Calu3 (cell line): ENCODE data around the gene JPH2. TPM values are rescaled to one million over a fixed set of nuclear protein-coding genes. Genes with fewer than 3 reads are reported as not detected.

Experiments
- BruUV-seq: library from RNA; stranded (reverse); fragments of 400-500 nt; replicated peaks from 2 replicates; lab custom pipeline; 2021; lab: Mats Ljungman, UMichigan
- CTCF ChIA-PET: fragments of 300-600 bp; sonication (Branson Sonifier 250); formaldehyde crosslinking; loops from one replicate; lab custom pipeline; 2022; ENCODE audit warnings: antibody characterized with exemption; lab: Charles Lee
- DNase-seq: peaks from one replicate; pipeline ENCODE4 v3.0.0; 2022
- H3K27ac Mint-ChIP-seq: one replicate; pipeline ENCODE4 v1.8.0; 2022; ENCODE audit warnings: mixed read lengths; ENCODE audit not compliant: unreplicated experiment
- H3K27me3 Mint-ChIP-seq: one replicate; pipeline ENCODE4 v1.8.0; 2022; ENCODE audit warnings: mixed read lengths; ENCODE audit not compliant: unreplicated experiment
- H3K36me3 Mint-ChIP-seq: one replicate; pipeline ENCODE4 v1.8.0; 2022; ENCODE audit warnings: mild to moderate bottlenecking, moderate library complexity, mixed read lengths; ENCODE audit not compliant: insufficient read depth, unreplicated experiment
- H3K4me1 Mint-ChIP-seq: one replicate; pipeline ENCODE4 v1.8.0; 2022; ENCODE audit warnings: mild to moderate bottlenecking, low read depth, mixed read lengths; ENCODE audit not compliant: unreplicated experiment
- H3K4me3 Mint-ChIP-seq: one replicate; pipeline ENCODE4 v1.8.0; 2022; ENCODE audit warnings: mild to moderate bottlenecking, low read depth, moderate library complexity, mixed read lengths; ENCODE audit not compliant: unreplicated experiment
- H3K9me3 Mint-ChIP-seq: one replicate; pipeline ENCODE4 v1.8.0; 2022; ENCODE audit warnings: low read depth, mixed read lengths; ENCODE audit not compliant: unreplicated experiment
- intact Hi-C: fragments of 100-400 bp; cut with micrococcal nuclease; formaldehyde crosslinking; loops from one replicate; pipeline ENCODE4 v1.10.0; 2022; ENCODE audit not compliant: unreplicated experiment
- total RNA-seq: library from RNA; stranded (reverse); gene quantifications from 2 replicates; pipeline ENCODE4 v1.2.3, GENCODE V29; 2022
- TF ChIP-seq, protein P1 (sequence below): fragments of 200-600 bp; IDR thresholded peaks from one replicate; pipeline ENCODE4 v1.8.0; 2022; ENCODE audit warnings: antibody characterized with exemption; ENCODE audit not compliant: unreplicated experiment

The JPH2 gene
- total RNA-seq, 1 experiment from 2014 or later = 0.50 TPM

DNA sequence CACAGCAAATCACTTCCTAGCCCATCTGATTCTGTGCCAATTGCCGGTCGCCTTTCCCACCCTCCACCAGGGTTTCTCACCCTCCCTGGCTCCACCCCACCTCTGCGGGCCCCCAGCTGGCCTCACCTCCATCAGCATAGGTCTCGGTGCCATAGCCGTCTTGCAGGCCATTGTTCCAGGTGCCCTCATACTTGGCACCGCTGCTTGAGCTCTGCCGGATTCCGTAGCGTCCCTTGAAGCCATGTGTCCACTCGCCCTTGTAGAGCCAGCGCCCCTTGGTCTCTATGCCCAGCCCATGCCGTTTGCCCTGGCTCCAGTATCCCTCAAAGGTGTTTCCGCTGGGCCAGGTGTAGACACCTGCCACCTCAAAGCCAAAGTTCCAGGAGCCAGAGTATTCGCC is 787 bp downstream of the JPH2 start:
- intact Hi-C loops = loop anchor here (5.0 kb wide), 1 partner anchor 729 kb away; the partner anchor contains the start of gene SRSF6
- Mint-ChIP-seq H3K27me3 (peaks cover 20% of the 10 kb centered on the region), H3K27ac (no peak overlapping the region), H3K4me3 (peak overlapping the region; percentile 63), H3K36me3 (peaks cover 5% of the 10 kb centered on the region), H3K4me1 (peaks cover 16% of the 10 kb centered on the region), H3K9me3 (no peaks in the 10 kb centered on the region)
- TF ChIP-seq, protein P1, sequence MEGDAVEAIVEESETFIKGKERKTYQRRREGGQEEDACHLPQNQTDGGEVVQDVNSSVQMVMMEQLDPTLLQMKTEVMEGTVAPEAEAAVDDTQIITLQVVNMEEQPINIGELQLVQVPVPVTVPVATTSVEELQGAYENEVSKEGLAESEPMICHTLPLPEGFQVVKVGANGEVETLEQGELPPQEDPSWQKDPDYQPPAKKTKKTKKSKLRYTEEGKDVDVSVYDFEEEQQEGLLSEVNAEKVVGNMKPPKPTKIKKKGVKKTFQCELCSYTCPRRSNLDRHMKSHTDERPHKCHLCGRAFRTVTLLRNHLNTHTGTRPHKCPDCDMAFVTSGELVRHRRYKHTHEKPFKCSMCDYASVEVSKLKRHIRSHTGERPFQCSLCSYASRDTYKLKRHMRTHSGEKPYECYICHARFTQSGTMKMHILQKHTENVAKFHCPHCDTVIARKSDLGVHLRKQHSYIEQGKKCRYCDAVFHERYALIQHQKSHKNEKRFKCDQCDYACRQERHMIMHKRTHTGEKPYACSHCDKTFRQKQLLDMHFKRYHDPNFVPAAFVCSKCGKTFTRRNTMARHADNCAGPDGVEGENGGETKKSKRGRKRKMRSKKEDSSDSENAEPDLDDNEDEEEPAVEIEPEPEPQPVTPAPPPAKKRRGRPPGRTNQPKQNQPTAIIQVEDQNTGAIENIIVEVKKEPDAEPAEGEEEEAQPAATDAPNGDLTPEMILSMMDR = no peak
- no peak for DNase-seq
- no TSS peak for BruUV-seq
- CTCF ChIA-PET = interaction anchor here (0.6 kb wide), 1 partner anchor 10 kb away, joined by 3 read pairs; no protein-coding TSS in a partner anchor

DNA sequence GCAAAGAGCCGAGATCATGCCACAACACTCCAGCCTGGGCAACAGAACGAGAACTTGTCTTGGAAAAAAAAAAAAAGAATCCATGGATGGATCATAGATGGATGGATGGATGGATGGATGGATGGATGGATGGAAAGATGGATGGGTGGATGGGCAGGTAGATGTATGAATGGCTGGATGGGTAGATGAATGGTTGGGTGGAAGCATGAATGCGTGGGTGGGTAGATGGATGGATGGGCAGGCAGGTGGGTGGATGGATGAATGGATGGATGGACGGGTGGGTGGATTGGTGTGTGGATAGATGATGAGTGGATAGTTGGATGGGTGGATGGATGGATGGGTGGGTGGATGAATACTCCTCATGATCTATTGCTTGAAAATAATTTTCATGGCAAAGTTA is 1.4 kb downstream of the JPH2 start:
- no peak for DNase-seq
- Mint-ChIP-seq H3K27me3 (peaks cover 25% of the 10 kb centered on the region), H3K4me1 (peaks cover 16% of the 10 kb centered on the region), H3K9me3 (no peaks in the 10 kb centered on the region), H3K36me3 (peaks cover 5% of the 10 kb centered on the region), H3K27ac (no peak overlapping the region), H3K4me3 (no peak overlapping the region)
- TF ChIP-seq, protein P1 = no peak
- no TSS peak for BruUV-seq
- intact Hi-C loops = loop anchor here (5.0 kb wide), 1 partner anchor 728 kb away; the partner anchor contains the start of gene SRSF6
- CTCF ChIA-PET = interaction anchor here (0.6 kb wide), 1 partner anchor 10 kb away, joined by 3 read pairs; no protein-coding TSS in a partner anchor

DNA sequence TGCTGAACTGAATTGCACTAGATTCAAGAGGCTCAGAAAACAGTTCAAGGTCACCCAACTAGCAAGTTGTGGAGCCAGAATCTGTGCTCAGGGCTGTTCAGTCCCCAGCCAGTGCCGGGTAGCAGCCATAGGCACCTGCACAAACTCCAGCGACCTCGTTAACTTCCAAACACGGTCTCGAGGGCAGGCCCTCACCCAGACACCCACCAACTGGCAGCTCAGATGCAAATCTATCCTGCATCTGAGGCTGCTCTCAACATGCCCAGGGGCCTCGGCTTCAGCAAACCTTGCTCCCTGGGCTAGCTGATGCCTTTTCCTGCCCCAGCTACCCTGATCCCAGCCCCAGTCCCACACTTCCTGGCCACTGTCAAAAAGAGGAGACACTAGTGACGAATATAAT is 3.7 kb downstream of the JPH2 start:
- no peak overlapping the region for H3K27ac Mint-ChIP-seq
- CTCF ChIA-PET = no interaction called here
- H3K36me3 Mint-ChIP-seq = peaks cover 5% of the 10 kb centered on the region
- BruUV-seq = no TSS peak
- H3K4me3 Mint-ChIP-seq = no peak overlapping the region
- H3K4me1 Mint-ChIP-seq = peaks cover 12% of the 10 kb centered on the region
- no peaks in the 10 kb centered on the region for H3K9me3 Mint-ChIP-seq
- no peak for DNase-seq
- intact Hi-C loops = no loop called here
- H3K27me3 Mint-ChIP-seq = peaks cover 25% of the 10 kb centered on the region
- TF ChIP-seq, protein P1 = no peak

DNA sequence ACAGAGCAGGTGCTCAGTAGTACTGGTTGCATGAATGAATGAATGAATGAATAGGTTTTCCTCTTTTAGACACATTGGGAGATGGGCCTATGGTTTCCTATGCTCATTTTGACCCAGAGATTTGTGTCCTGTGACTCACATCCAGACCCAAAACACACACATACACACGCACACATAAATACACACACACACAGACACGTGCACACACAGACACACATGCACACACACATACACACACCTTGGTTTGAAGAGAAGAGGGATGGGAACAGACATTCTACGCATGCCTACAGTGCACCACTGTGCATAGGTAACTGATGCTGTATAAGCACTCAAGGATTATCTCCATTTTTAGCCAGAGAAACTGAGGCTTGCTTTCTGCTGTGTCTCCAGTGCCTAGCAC is 4.1 kb downstream of the JPH2 start:
- DNase-seq = no peak
- Mint-ChIP-seq H3K36me3 (peaks cover 5% of the 10 kb centered on the region), H3K4me3 (no peak overlapping the region), H3K27me3 (peaks cover 25% of the 10 kb centered on the region), H3K9me3 (no peaks in the 10 kb centered on the region), H3K27ac (no peak overlapping the region), H3K4me1 (peaks cover 8% of the 10 kb centered on the region)
- BruUV-seq = no TSS peak
- intact Hi-C loops = no loop called here
- CTCF ChIA-PET = no interaction called here
- TF ChIP-seq, protein P1 = no peak
